ENCODE data around the gene FCHSD2.

Gene FCHSD2

DNA sequence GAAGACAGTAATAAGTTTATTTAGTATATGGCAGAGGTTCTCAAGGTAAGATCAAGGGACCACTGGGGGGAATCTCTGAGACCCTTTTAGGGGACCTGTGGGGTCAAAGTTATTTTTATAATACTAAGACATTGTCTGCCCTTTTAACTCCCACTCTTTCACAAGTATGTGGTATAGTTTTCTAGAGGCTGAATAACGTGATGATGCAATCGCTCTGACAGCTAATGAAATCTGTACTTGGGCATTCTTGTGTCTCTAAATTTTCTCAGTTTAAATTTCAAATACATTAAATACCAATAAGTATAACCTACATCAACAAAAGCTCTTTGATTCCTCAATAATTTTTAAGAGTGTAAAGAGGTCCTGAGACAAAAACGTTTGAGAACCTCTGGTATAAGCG is 180.0 kb downstream of the FCHSD2 start:
- DNase-seq = no peak

GRCh38 chr11:72959998-72960731 is 182.0 kb downstream of the FCHSD2 start:
- DNase-seq = no peak

DNA sequence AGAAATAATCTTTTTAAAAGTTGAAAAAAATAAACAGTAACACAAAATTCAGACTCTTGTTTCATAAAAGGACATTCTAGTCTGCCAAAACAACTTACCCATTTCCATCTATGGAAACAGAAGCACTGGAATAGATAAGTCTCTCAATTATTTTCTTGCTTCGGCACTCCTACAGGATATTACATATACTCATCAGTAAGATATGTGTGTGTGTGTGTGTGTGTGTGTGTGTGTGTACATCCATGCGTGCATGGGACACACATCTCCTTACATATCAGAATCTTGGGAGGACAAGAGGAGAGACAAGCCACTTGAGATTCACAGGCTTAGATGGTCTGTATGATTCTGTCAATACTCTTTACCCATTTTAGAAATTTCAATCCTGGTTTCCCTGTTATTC is 183.3 kb downstream of the FCHSD2 start:
- DNase-seq = no peak

DNA sequence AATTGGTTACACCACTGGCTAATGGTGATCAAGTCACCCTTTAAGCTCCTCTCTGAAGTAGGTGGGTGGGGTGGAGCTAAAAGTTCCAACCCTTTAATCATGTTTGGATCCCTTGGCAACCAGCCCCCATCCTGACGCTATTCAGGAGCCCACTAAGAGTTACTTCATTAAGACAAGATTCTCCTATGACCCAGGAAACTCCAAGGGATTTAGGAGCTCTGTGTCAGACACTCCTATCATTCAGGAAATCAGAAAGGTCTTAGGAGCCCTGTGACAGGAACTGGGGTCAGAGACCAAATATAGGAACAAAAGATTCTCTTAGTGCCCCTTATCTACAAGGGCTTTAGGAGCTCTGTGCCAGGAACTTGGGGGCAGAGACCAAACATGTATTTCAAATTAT is 186.7 kb downstream of the FCHSD2 start:
- DNase-seq = no peak

DNA sequence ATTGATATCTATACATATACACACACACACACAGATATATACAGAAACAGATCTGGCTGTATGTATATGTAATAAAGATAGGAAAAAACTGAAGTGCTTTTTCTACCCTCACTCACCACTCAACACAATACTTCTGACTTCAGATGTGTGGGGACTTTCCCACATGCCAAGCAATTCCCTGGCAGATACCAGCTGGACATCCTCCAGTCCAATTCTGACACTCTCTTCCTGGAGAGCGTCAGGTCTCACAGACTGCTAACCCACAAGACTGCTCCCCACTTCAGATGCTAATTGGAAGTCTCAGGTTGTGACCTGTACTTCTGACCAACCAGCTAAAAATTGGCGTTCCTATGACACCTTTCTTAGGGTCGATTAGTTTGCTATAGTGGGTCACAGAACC is 187.3 kb downstream of the FCHSD2 start:
- no peak for DNase-seq

- DNase-seq = no peak
Observed at GRCh38 chr11:72953637-72954036, 188.5 kb downstream of the FCHSD2 start.

- DNase-seq = no peak
Observed at GRCh38 chr11:72951888-72952287, 190.2 kb downstream of the FCHSD2 start.

GRCh38 chr11:72951193-72951592 is 190.9 kb downstream of the FCHSD2 start:
- DNase-seq = no peak

DNA sequence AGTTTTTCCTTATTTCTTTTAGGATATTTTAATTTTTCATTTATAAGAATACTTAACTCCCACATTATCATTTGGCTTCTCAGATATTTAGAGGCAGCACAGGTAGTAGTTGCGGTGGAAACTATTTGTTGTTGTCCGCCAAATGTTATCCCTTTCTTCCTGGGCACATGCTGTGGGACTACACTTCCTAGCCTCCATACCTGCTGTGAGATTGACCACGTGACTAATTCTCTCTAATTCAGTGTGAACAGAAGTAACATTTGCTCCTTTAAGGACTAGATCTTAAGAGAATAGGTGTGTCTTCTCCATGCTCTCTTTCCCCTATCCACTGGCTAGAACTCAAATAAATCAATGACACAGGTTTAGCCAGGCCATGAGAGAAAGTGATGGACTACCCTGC is 191.4 kb downstream of the FCHSD2 start:
- no peak for DNase-seq

GRCh38 chr11:72947229-72947628 is 194.9 kb downstream of the FCHSD2 start:
- no peak for DNase-seq

DNA sequence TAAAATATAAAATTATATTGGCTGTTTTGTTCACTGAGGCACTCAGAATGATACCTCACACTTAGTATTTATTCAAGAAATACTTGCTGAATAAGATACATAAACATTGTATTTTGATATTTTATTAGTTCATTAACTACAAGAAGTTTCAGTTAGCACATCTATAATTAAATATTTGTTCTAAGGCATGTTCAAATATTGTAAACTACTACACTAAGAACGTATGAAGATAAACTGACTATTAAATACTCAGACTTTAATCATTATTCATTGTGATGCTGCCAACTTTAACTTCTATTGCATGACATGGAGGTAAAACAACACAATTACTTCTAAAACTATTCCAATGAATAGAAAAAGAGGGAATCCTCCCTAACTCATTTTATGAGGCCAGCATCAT is 198.5 kb downstream of the FCHSD2 start:
- no peak for DNase-seq

GRCh38 chr11:72940417-72940816 is 201.7 kb downstream of the FCHSD2 start:
- no peak for DNase-seq

GRCh38 chr11:72939031-72939430 is 203.1 kb downstream of the FCHSD2 start:
- DNase-seq = no peak

DNA sequence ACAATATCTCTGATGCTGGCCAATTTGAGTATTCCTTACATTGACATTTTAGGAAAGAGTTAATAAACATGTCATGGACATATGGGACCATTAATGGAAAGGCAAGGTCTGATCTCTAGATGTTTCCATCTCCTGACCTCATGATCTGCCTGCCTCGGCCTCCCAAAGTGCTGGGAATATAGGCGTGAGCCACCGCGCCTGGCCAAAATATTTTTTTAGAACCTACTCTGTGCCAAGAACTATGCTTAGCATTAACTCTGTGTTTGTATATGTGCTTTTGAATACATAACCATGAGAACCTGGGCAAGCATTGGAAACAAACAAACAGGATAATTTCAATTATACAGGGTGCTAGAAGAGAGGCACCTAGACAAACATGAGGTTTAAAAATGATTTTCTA is 204.7 kb downstream of the FCHSD2 start:
- DNase-seq = no peak

GRCh38 chr11:72935700-72936099 is 206.4 kb downstream of the FCHSD2 start:
- no peak for DNase-seq

- DNase-seq = no peak
Observed at GRCh38 chr11:72932132-72932570, 210.0 kb downstream of the FCHSD2 start.

DNA sequence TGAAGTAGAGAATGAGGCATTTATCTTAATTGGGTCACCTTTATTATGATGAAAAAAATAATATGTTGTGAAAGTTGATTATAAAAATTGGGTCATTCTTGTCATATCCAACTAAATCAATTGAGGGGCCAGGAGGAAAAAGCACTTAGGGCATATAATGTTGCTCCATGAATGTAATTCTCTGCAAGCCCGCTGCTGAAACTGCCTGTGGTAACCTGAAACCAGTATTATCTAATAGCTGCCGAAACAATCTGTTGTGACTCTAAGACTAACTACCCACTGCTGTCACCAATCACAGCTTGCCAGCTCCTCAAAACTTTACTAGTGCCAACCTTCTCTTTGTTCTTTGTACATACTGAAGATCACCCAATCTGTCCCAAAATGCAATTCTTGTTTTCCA is 212.1 kb downstream of the FCHSD2 start:
- no peak for DNase-seq

DNA sequence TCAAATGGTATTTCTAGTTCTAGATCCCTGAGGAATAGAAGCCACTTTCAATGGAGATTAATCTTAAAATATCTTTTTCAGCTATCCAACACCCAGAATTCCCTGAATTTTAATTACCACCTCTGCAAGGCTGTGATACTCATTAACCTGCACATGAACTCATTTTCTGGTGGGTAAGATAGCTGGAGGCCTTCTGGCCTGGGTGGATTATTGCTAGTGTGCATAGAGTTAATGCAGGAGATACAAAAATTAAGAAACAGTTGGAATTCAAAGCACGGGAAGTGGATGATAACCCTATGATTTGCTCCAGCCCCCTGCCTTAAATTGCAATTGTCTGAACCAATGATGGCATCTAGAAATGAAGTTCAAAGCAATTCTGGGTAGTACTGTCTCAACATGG is 212.9 kb downstream of the FCHSD2 start:
- DNase-seq = no peak

- DNase-seq = no peak
Observed at GRCh38 chr11:72927380-72927779, 214.7 kb downstream of the FCHSD2 start.

- DNase-seq = no peak
Observed at GRCh38 chr11:72926076-72926475, 216.0 kb downstream of the FCHSD2 start.

DNA sequence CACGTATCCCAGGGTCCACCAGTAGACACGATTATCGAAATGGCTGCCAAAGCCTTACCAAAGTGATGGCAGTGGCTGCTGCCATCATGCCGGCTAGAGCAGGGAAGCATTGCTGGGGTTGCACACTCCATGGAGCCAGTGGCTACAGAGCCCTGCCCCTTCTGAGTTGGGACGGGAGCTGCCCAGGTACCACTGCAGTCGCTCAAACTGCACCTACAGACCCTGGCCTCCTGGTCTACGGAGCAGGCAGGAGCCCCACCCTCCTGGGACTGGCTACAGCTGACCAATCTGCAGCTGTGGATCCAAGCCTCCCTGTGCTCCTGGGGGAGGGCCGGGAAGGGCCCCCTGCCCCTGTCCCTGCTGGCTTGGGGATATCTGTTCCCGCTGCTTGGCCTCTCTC is 216.5 kb downstream of the FCHSD2 start:
- DNase-seq = no peak

- DNase-seq = no peak
Observed at GRCh38 chr11:72924568-72925190, 217.4 kb downstream of the FCHSD2 start.

DNA sequence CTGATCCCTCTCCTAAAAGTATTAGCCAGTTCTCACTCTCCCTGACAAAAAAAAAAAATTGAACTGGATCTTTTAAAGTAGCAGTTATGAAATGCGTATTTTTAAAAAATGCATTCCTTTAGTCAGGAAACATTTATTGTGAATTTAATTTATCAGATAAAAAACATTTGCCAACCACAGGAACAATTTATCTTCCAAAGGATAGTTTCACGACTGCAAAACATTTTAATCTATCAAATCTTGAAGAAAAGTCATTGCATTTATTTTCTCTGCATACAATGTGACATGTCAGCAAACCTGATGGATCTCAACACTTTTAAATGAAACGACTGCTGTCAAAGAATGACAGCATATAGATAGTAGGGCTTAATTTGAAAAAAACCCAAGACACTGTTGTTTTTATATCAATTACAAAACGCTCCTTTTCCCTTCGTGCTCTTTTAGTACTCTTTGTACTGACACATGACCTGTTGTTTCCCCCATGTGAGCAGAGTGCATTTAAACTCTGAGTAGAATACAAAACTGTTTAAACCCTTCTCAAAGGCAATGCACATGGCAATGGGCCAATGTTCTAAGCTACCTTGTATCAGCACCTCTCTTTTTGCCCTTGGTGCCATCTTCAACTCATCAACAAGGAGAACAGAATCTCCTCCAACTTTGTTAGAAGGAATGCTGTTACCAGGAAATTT is 220.9 kb downstream of the FCHSD2 start:
- DNase-seq = no peak

DNA sequence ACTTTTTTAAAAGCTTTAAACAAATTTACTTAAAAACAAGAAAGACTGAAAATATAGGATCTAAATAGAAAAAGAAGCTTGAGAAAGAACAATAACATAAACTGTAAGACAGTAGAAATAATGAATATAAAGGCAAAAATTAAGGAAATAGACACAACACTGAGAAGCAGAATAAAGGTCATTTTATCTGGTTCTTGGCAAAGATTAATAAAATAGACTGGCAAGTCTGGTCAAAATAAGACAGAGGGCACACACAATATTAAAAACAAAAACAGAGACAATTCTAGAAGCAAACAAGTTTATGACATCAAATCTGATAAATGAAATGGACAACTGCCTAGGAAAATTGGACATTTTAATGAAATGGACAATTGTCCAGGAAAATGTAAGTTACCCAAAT is 222.1 kb downstream of the FCHSD2 start:
- DNase-seq = no peak
